ENCODE data around the gene TM9SF3.

Gene TM9SF3

DNA sequence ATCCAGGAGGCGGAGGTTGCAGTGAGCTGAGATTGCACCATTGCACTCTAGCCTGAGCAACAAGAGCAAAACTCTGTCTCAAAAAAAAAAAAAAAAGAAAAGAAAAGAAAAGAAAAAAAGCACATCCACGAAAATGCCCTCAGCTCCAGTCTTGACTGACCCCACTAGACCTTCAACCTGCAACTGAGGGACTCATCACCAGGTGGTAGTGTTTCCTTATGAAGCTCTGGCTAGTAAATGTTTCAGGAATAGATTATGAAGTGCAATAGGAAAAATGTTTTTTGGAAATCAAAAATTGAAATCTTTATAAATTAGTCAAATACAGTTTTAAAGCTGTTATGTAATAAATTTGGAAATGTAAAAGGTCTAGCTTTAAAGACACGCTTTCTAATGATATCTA lies 95.5 kb downstream of the TM9SF3 start:
- Mint-ChIP-seq H3K27me3 (no peaks in the 10 kb centered on the region), H3K9me3 (no peaks in the 10 kb centered on the region), H3K27ac (no peak overlapping the region), H3K4me1 (no peaks in the 10 kb centered on the region), H3K36me3 (no peaks in the 10 kb centered on the region), H3K4me3 (no peak overlapping the region)

DNA sequence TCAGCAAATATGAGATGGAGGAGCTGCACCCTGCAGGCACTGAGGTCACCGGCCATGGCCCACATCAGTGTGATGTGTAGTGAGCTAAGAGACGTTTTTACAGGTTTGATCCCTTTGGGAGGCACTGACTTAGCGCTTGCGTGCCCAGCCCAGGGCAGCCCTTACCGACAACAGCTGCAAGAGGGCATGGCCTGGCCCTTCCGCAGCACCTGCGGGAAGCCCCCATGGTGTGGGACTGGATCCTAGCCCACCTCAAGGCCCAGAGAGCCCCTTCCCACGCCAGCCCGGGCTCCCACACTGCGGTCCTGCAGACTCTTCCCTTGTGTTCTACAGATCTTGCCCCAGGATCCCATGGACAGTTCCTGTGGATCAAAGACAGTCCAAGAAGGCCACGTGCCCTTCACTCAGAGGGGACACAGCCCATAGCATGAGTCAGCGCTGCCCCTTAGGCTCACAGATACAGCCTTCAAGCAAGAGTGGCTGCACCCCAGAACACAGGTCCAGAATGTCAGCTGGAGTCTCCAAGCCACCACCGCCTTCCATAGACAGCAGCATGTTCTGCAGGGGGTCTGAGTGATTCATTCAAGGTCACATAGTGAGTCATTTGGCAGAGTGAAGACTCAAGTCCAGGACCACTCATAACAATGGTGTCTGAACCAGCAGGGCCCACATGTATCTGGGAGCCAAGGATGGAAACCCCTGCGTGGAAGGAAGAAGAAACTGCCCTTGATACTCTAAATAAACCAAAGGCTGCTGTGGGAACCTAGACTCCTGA lies 98.5 kb downstream of the TM9SF3 start:
- H3K27ac Mint-ChIP-seq: no peak overlapping the region
- peaks cover 1% of the 10 kb centered on the region for H3K27me3 Mint-ChIP-seq
- no peaks in the 10 kb centered on the region for H3K4me1 Mint-ChIP-seq
- no peaks in the 10 kb centered on the region for H3K9me3 Mint-ChIP-seq
- H3K4me3 Mint-ChIP-seq: no peak overlapping the region
- H3K36me3 Mint-ChIP-seq: no peaks in the 10 kb centered on the region

GRCh38 chr10:96482815-96483588 lies 103.8 kb downstream of the TM9SF3 start:
- no peaks in the 10 kb centered on the region for H3K36me3 Mint-ChIP-seq
- H3K4me1 Mint-ChIP-seq: no peaks in the 10 kb centered on the region
- no peaks in the 10 kb centered on the region for H3K9me3 Mint-ChIP-seq
- H3K27ac Mint-ChIP-seq: no peak overlapping the region
- H3K4me3 Mint-ChIP-seq: no peak overlapping the region
- peaks cover 4% of the 10 kb centered on the region for H3K27me3 Mint-ChIP-seq

GRCh38 chr10:96478355-96478754 lies 108.5 kb downstream of the TM9SF3 start:
- H3K9me3 Mint-ChIP-seq: no peaks in the 10 kb centered on the region
- H3K4me1 Mint-ChIP-seq: no peaks in the 10 kb centered on the region
- H3K4me3 Mint-ChIP-seq: no peak overlapping the region
- no peak overlapping the region for H3K27ac Mint-ChIP-seq
- H3K36me3 Mint-ChIP-seq: no peaks in the 10 kb centered on the region
- peaks cover 4% of the 10 kb centered on the region for H3K27me3 Mint-ChIP-seq

GRCh38 chr10:96473866-96474265 lies 112.9 kb downstream of the TM9SF3 start:
- H3K27ac Mint-ChIP-seq: no peak overlapping the region
- no peaks in the 10 kb centered on the region for H3K36me3 Mint-ChIP-seq
- H3K27me3 Mint-ChIP-seq: peaks cover 7% of the 10 kb centered on the region
- H3K4me3 Mint-ChIP-seq: no peak overlapping the region
- H3K9me3 Mint-ChIP-seq: no peaks in the 10 kb centered on the region
- H3K4me1 Mint-ChIP-seq: no peaks in the 10 kb centered on the region

GRCh38 chr10:96470116-96470743 lies 116.6 kb downstream of the TM9SF3 start:
- Mint-ChIP-seq H3K27me3 (peaks cover 9% of the 10 kb centered on the region), H3K4me3 (no peak overlapping the region), H3K9me3 (no peaks in the 10 kb centered on the region), H3K27ac (no peak overlapping the region), H3K36me3 (no peaks in the 10 kb centered on the region), H3K4me1 (no peaks in the 10 kb centered on the region)

DNA sequence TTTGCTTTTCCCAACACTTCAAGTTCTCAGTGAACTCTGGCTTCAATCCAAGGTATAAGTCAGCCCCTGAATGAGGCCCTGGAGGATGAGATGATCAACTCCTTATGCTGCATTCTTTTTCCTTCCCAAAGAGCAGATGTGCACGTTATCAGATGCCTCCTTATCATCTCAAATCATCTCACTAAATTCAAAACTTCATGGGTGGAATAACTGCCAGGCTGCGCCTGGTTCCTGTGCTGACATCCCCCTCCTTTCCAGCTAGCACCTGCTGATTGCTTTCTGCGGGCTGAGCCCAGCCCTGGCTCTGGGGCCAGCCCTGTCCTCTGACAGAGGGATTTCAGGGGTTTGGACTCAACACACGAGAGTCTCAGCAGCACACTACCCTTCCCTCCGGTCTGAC lies 118.0 kb downstream of the TM9SF3 start:
- H3K27me3 Mint-ChIP-seq: peaks cover 9% of the 10 kb centered on the region
- H3K27ac Mint-ChIP-seq: no peak overlapping the region
- H3K4me1 Mint-ChIP-seq: no peaks in the 10 kb centered on the region
- H3K9me3 Mint-ChIP-seq: no peaks in the 10 kb centered on the region
- no peak overlapping the region for H3K4me3 Mint-ChIP-seq
- no peaks in the 10 kb centered on the region for H3K36me3 Mint-ChIP-seq

Measured in activated naive CD4-positive, alpha-beta T cell treated with anti-CD3 and anti-CD28 coated beads, Interleukin-2, amount 50 U/mL, for 24 hours (primary cell).